ENCODE measurements around the gene AMELX. TPM values are rescaled to one million over a fixed set of nuclear protein-coding genes. Genes with fewer than 3 reads are reported as not detected.

The AMELX gene
- total and polyA plus RNA-seq, 2 donors (not counting 1 experiment from before 2014, with no cell fraction given), result not detected

GRCh38 chrX:11269996-11270395 lies 23.2 kb upstream of the AMELX start:
- no peak overlapping the region for H3K4me2 ChIP-seq (ENCODE audit: extremely low read depth, insufficient read depth, low read length)
- no peaks in the 10 kb centered on the region for H3K79me2 ChIP-seq (ENCODE audit: control insufficient read depth, insufficient read depth, low read length)
- no peak for DNase-seq (ENCODE audit: low read depth in 2 of 2)
- H3K27ac ChIP-seq (ENCODE audit: insufficient read depth, low read length), result no peak overlapping the region
- TF ChIP-seq EZH2 (IDR thresholded peaks at IDR 0.05; ENCODE audit: low read length, missing control alignments) (no peak), CTCF (conservative IDR thresholded peaks at IDR 0.05 in 1 of 2, IDR thresholded peaks at IDR 0.05 in 1 of 2; ENCODE audit: low read depth in 1 of 2, low read length in 2 of 2) (no peak)
- no peak overlapping the region for H3K4me3 ChIP-seq (replicated peaks in 1 of 4; ENCODE audit: control extremely low read depth in 1 of 4, insufficient read depth in 1 of 4, low read depth in 3 of 4, low read length in 4 of 4)
- no peaks in the 10 kb centered on the region for H3K4me1 ChIP-seq (ENCODE audit: control insufficient read depth, extremely low read depth, insufficient read depth, low read length)
- no peaks in the 10 kb centered on the region for H3K27me3 ChIP-seq (ENCODE audit: control insufficient read depth, insufficient read depth, low read length)
- no peaks in the 10 kb centered on the region for H3K9me3 ChIP-seq (ENCODE audit: control insufficient read depth, insufficient read depth, low read depth, low read length)
- no peaks in the 10 kb centered on the region for H4K20me1 ChIP-seq (ENCODE audit: control insufficient read depth, extremely low read depth, insufficient read depth, low read length)
- H3K36me3 ChIP-seq (ENCODE audit: control insufficient read depth, insufficient read depth, low read length), result no peaks in the 10 kb centered on the region
- H2AFZ ChIP-seq (ENCODE audit: low read length), result no peak overlapping the region
- no peak overlapping the region for H3K9ac ChIP-seq (ENCODE audit: insufficient read depth, low read length)

- H3K36me3 ChIP-seq (ENCODE audit: control insufficient read depth, insufficient read depth, low read length), result no peaks in the 10 kb centered on the region
- H3K9me3 ChIP-seq (ENCODE audit: control insufficient read depth, insufficient read depth, low read depth, low read length), result no peaks in the 10 kb centered on the region
- H3K9ac ChIP-seq (ENCODE audit: insufficient read depth, low read length), result no peak overlapping the region
- H3K4me1 ChIP-seq (ENCODE audit: control insufficient read depth, extremely low read depth, insufficient read depth, low read length), result no peaks in the 10 kb centered on the region
- peak in 1 of 2 donors; percentile 34 for DNase-seq (ENCODE audit: low read depth in 2 of 2)
- H3K27me3 ChIP-seq (ENCODE audit: control insufficient read depth, insufficient read depth, low read length), result no peaks in the 10 kb centered on the region
- no peak overlapping the region for H3K4me3 ChIP-seq (replicated peaks in 1 of 4; ENCODE audit: control extremely low read depth in 1 of 4, insufficient read depth in 1 of 4, low read depth in 3 of 4, low read length in 4 of 4)
- TF ChIP-seq CTCF (conservative IDR thresholded peaks at IDR 0.05 in 1 of 2, IDR thresholded peaks at IDR 0.05 in 1 of 2; ENCODE audit: low read depth in 1 of 2, low read length in 2 of 2), result no peak
- TF ChIP-seq EZH2 (IDR thresholded peaks at IDR 0.05; ENCODE audit: low read length, missing control alignments), result no peak
- no peak overlapping the region for H3K4me2 ChIP-seq (ENCODE audit: extremely low read depth, insufficient read depth, low read length)
- no peak overlapping the region for H2AFZ ChIP-seq (ENCODE audit: low read length)
- no peaks in the 10 kb centered on the region for H3K79me2 ChIP-seq (ENCODE audit: control insufficient read depth, insufficient read depth, low read length)
- no peak overlapping the region for H3K27ac ChIP-seq (ENCODE audit: insufficient read depth, low read length)
- H4K20me1 ChIP-seq (ENCODE audit: control insufficient read depth, extremely low read depth, insufficient read depth, low read length), result no peaks in the 10 kb centered on the region
These were observed 20.9 kb upstream of the AMELX start for GRCh38 chrX:11272290-11272689.

GRCh38 chrX:11272863-11273262 lies 20.4 kb upstream of the AMELX start:
- Histone ChIP-seq H3K27ac (ENCODE audit: insufficient read depth, low read length) (no peak overlapping the region), H3K4me1 (ENCODE audit: control insufficient read depth, extremely low read depth, insufficient read depth, low read length) (no peaks in the 10 kb centered on the region), H3K36me3 (ENCODE audit: control insufficient read depth, insufficient read depth, low read length) (no peaks in the 10 kb centered on the region), H3K9ac (ENCODE audit: insufficient read depth, low read length) (no peak overlapping the region), H3K79me2 (ENCODE audit: control insufficient read depth, insufficient read depth, low read length) (no peaks in the 10 kb centered on the region), H3K27me3 (ENCODE audit: control insufficient read depth, insufficient read depth, low read length) (no peaks in the 10 kb centered on the region), H3K9me3 (ENCODE audit: control insufficient read depth, insufficient read depth, low read depth, low read length) (no peaks in the 10 kb centered on the region), H4K20me1 (ENCODE audit: control insufficient read depth, extremely low read depth, insufficient read depth, low read length) (no peaks in the 10 kb centered on the region), H3K4me2 (ENCODE audit: extremely low read depth, insufficient read depth, low read length) (no peak overlapping the region), H2AFZ (ENCODE audit: low read length) (no peak overlapping the region), H3K4me3 (replicated peaks in 1 of 4; ENCODE audit: control extremely low read depth in 1 of 4, insufficient read depth in 1 of 4, low read depth in 3 of 4, low read length in 4 of 4) (no peak overlapping the region)
- TF ChIP-seq EZH2 (IDR thresholded peaks at IDR 0.05; ENCODE audit: low read length, missing control alignments) (no peak), CTCF (conservative IDR thresholded peaks at IDR 0.05 in 1 of 2, IDR thresholded peaks at IDR 0.05 in 1 of 2; ENCODE audit: low read depth in 1 of 2, low read length in 2 of 2) (no peak)
- DNase-seq (ENCODE audit: low read depth in 2 of 2), result no peak
